Measurements from ENCODE around the gene WEE1. TPM values are rescaled to one million over a fixed set of nuclear protein-coding genes. Genes with fewer than 3 reads are reported as not detected.

WEE1 gene
- total RNA-seq, 1 donor from 2014 or later = 12.4 TPM

- peaks cover 14% of the 10 kb centered on the region for H3K4me1 ChIP-seq
- TF ChIP-seq CTCF (IDR thresholded peaks at IDR 0.05) = no peak
- H3K27me3 ChIP-seq (ENCODE audit: low read depth) = no peaks in the 10 kb centered on the region
- ATAC-seq (no peak), DNase-seq (no peak)
- no peak overlapping the region for H3K4me3 ChIP-seq
- H3K36me3 ChIP-seq = no peaks in the 10 kb centered on the region
- intact Hi-C loops (cut with DNase I) = no loop called here
- H3K27ac ChIP-seq = no peak overlapping the region
- no peaks in the 10 kb centered on the region for H3K9me3 ChIP-seq
Measured at GRCh38 chr11:9626496-9627394, 53.3 kb downstream of the WEE1 start.

- no peaks in the 10 kb centered on the region for H3K9me3 ChIP-seq
- intact Hi-C loops (cut with DNase I) = no loop called here
Measured at GRCh38 chr11:9629064-9629463, 55.6 kb downstream of the WEE1 start.

GRCh38 chr11:9633679-9634078 lies 60.2 kb downstream of the WEE1 start:
- DNase-seq = no peak
- ATAC-seq = no peak
- Histone ChIP-seq H3K27me3 (ENCODE audit: low read depth) (no peaks in the 10 kb centered on the region), H3K36me3 (no peaks in the 10 kb centered on the region), H3K4me1 (no peaks in the 10 kb centered on the region), H3K4me3 (no peak overlapping the region), H3K9me3 (no peaks in the 10 kb centered on the region), H3K27ac (no peak overlapping the region)
- no peak for TF ChIP-seq CTCF (IDR thresholded peaks at IDR 0.05)
- intact Hi-C loops (cut with DNase I) = no loop called here

More at GRCh38 chr11:9629064-9629463, 55.6 kb downstream of the WEE1 start:
- ATAC-seq (no peak), DNase-seq (no peak)
- no peak for TF ChIP-seq CTCF (IDR thresholded peaks at IDR 0.05)
- Histone ChIP-seq H3K4me3 (no peak overlapping the region), H3K27me3 (ENCODE audit: low read depth) (no peaks in the 10 kb centered on the region), H3K4me1 (peaks cover 14% of the 10 kb centered on the region), H3K36me3 (no peaks in the 10 kb centered on the region), H3K27ac (no peak overlapping the region)

- TF ChIP-seq CTCF (IDR thresholded peaks at IDR 0.05) = no peak
- DNase-seq (no peak), ATAC-seq (no peak)
- Histone ChIP-seq H3K4me1 (peaks cover 9% of the 10 kb centered on the region), H3K9me3 (no peaks in the 10 kb centered on the region), H3K4me3 (no peak overlapping the region), H3K36me3 (no peaks in the 10 kb centered on the region), H3K27ac (no peak overlapping the region), H3K27me3 (ENCODE audit: low read depth) (no peaks in the 10 kb centered on the region)
- intact Hi-C loops (cut with DNase I) = no loop called here
Measured at GRCh38 chr11:9636691-9637090, 63.2 kb downstream of the WEE1 start.

GRCh38 chr11:9639099-9639498 lies 65.6 kb downstream of the WEE1 start:
- H3K27ac ChIP-seq = peak overlapping the region; percentile 53
- H3K27me3 ChIP-seq (ENCODE audit: low read depth) = no peaks in the 10 kb centered on the region
- DNase-seq = peak; percentile 53
- no peak for TF ChIP-seq CTCF (IDR thresholded peaks at IDR 0.05)
- no peaks in the 10 kb centered on the region for H3K9me3 ChIP-seq
- ATAC-seq = peak; percentile 66 to 75
- peaks cover 15% of the 10 kb centered on the region for H3K4me1 ChIP-seq
- intact Hi-C loops (cut with DNase I) = no loop called here
- H3K4me3 ChIP-seq = no peak overlapping the region
- H3K36me3 ChIP-seq = no peaks in the 10 kb centered on the region

Other genes starting within 250 kb of the WEE1 start
- gene IPO7, start 189.0 kb upstream of the WEE1 start, total RNA-seq = 126 TPM
- 34.0 TPM for gene ZNF143, start 112.7 kb upstream of the WEE1 start, total RNA-seq
- gene SWAP70, start 90.4 kb downstream of the WEE1 start, total RNA-seq = 50.1 TPM

Measured in lower lobe of right lung (tissue), 2 donors.